HEK293 (cell line): ENCODE data around the gene PTPMT1.
A peak's percentile ranks its signal among the peaks of the same experiment; 100 is the strongest.

ENCODE experiments used
- BCL11A ChIP-seq: fragments of 450-650 bp; formaldehyde crosslinking; IDR thresholded peaks from 2 replicates; pipeline ENCODE4 v1.5.1; 2016; ENCODE audit warnings: low read depth, missing biosample characterization, missing genetic modification characterization
- EGR2 ChIP-seq: fragments of 450-650 bp; formaldehyde crosslinking; IDR thresholded peaks from 2 replicates; pipeline ENCODE4 v1.5.1; 2016; ENCODE audit warnings: low read depth, missing biosample characterization, missing genetic modification characterization
- GLI2 ChIP-seq: fragments of 450-650 bp; formaldehyde crosslinking; IDR thresholded peaks from 2 replicates; pipeline ENCODE4; 2017; ENCODE audit warnings: missing biosample characterization, missing genetic modification characterization, low read depth, borderline replicate concordance
- GLIS2 ChIP-seq: fragments of 450-650 bp; formaldehyde crosslinking; IDR thresholded peaks from 2 replicates; pipeline ENCODE4 v1.5.1; 2016; ENCODE audit warnings: missing biosample characterization, missing genetic modification characterization
- INSM2 ChIP-seq: fragments of 450-650 bp; formaldehyde crosslinking; IDR thresholded peaks from 2 replicates; pipeline ENCODE4 v1.5.1; 2016; ENCODE audit warnings: missing biosample characterization, missing genetic modification characterization
- MZF1 ChIP-seq: fragments of 450-650 bp; formaldehyde crosslinking; IDR thresholded peaks from 2 replicates; pipeline ENCODE4 v1.5.1; 2017; ENCODE audit warnings: missing biosample characterization, missing genetic modification characterization, borderline replicate concordance
- SCRT2 ChIP-seq: fragments of 450-650 bp; formaldehyde crosslinking; IDR thresholded peaks from 2 replicates; pipeline ENCODE4 v1.5.1; 2016; ENCODE audit warnings: missing biosample characterization, missing genetic modification characterization
- SP7 ChIP-seq: fragments of 450-650 bp; formaldehyde crosslinking; IDR thresholded peaks from 2 replicates; pipeline ENCODE4 v1.5.1; 2016; ENCODE audit warnings: missing biosample characterization, missing genetic modification characterization
- TCF7L2 ChIP-seq: IDR thresholded peaks from 2 replicates; pipeline ENCODE4 v1.6.1; 2011; ENCODE audit warnings: low read depth, mild to moderate bottlenecking, inconsistent platforms, low read length, moderate library complexity, borderline replicate concordance
- ZBTB1 ChIP-seq: fragments of 450-650 bp; formaldehyde crosslinking; IDR thresholded peaks from 2 replicates; pipeline ENCODE4 v1.5.1; 2016; ENCODE audit warnings: missing biosample characterization, missing genetic modification characterization
- ZBTB17 ChIP-seq: fragments of 450-650 bp; formaldehyde crosslinking; IDR thresholded peaks from 2 replicates; pipeline ENCODE4 v1.5.1; 2016; ENCODE audit warnings: missing biosample characterization, missing genetic modification characterization
- ZFP69B ChIP-seq: fragments of 450-650 bp; formaldehyde crosslinking; IDR thresholded peaks from 2 replicates; pipeline ENCODE4 v1.5.1; 2016; ENCODE audit warnings: missing biosample characterization, missing genetic modification characterization
- ZNF138 ChIP-seq: fragments of 450-650 bp; formaldehyde crosslinking; IDR thresholded peaks from 2 replicates; pipeline ENCODE4 v1.5.1; 2016; ENCODE audit warnings: missing biosample characterization, missing genetic modification characterization, borderline replicate concordance
- ZNF146 ChIP-seq: fragments of 450-650 bp; formaldehyde crosslinking; IDR thresholded peaks from 2 replicates; pipeline ENCODE4 v1.5.1; 2016; ENCODE audit warnings: missing biosample characterization, missing genetic modification characterization
- ZNF16 ChIP-seq: fragments of 450-650 bp; formaldehyde crosslinking; IDR thresholded peaks from 2 replicates; pipeline ENCODE4 v1.5.1; 2016; ENCODE audit warnings: low read depth, missing biosample characterization, missing genetic modification characterization
- ZNF202 ChIP-seq: fragments of 450-650 bp; formaldehyde crosslinking; IDR thresholded peaks from 2 replicates; pipeline ENCODE4 v1.5.1; 2016; ENCODE audit warnings: missing biosample characterization, missing genetic modification characterization, borderline replicate concordance
- ZNF23 ChIP-seq: fragments of 450-650 bp; formaldehyde crosslinking; IDR thresholded peaks from 2 replicates; pipeline ENCODE4 v1.5.1; 2016; ENCODE audit warnings: missing biosample characterization, missing genetic modification characterization, borderline replicate concordance
- ZNF24 ChIP-seq: fragments of 450-650 bp; formaldehyde crosslinking; IDR thresholded peaks from 2 replicates; pipeline ENCODE4 v1.5.1; 2016; ENCODE audit warnings: missing biosample characterization, missing genetic modification characterization
- ZNF394 ChIP-seq: fragments of 450-650 bp; formaldehyde crosslinking; IDR thresholded peaks from 2 replicates; pipeline ENCODE4 v1.5.1; 2016; ENCODE audit warnings: missing biosample characterization, missing genetic modification characterization, mild to moderate bottlenecking, moderate library complexity, borderline replicate concordance
- ZNF404 ChIP-seq: fragments of 450-650 bp; formaldehyde crosslinking; IDR thresholded peaks from 2 replicates; pipeline ENCODE4 v1.5.1; 2017; ENCODE audit warnings: missing biosample characterization, missing genetic modification characterization
- ZNF423 ChIP-seq: fragments of 450-650 bp; formaldehyde crosslinking; IDR thresholded peaks from 2 replicates; pipeline ENCODE4 v1.5.1; 2016; ENCODE audit warnings: missing biosample characterization, missing genetic modification characterization
- ZNF488 ChIP-seq: fragments of 450-650 bp; formaldehyde crosslinking; IDR thresholded peaks from 2 replicates; pipeline ENCODE4 v1.5.1; 2016; ENCODE audit warnings: missing biosample characterization, missing genetic modification characterization
- ZNF571 ChIP-seq: fragments of 450-650 bp; formaldehyde crosslinking; IDR thresholded peaks from 2 replicates; pipeline ENCODE4 v1.5.0; 2017; ENCODE audit warnings: missing biosample characterization, missing genetic modification characterization
- ZNF664 ChIP-seq: fragments of 450-650 bp; formaldehyde crosslinking; IDR thresholded peaks from 2 replicates; pipeline ENCODE4 v1.5.1; 2016; ENCODE audit warnings: missing biosample characterization, missing genetic modification characterization
- ZNF677 ChIP-seq: fragments of 450-650 bp; IDR thresholded peaks from 2 replicates; pipeline ENCODE4 v1.5.0; 2018; ENCODE audit warnings: missing biosample characterization, mild to moderate bottlenecking, missing genetic modification characterization, moderate library complexity
- ZNF792 ChIP-seq: fragments of 450-650 bp; formaldehyde crosslinking; IDR thresholded peaks from 2 replicates; pipeline ENCODE4 v1.5.1; 2016; ENCODE audit warnings: missing biosample characterization, missing genetic modification characterization
- ZNF837 ChIP-seq: fragments of 450-650 bp; formaldehyde crosslinking; IDR thresholded peaks from 2 replicates; pipeline ENCODE4 v1.5.1; 2016; ENCODE audit warnings: missing biosample characterization, missing genetic modification characterization
- TF ChIP-seq, protein P1 (sequence below): fragments of 450-650 bp; formaldehyde crosslinking; IDR thresholded peaks from 2 replicates; pipeline ENCODE4 v1.5.1; 2016; ENCODE audit warnings: missing biosample characterization, missing genetic modification characterization
- TF ChIP-seq, protein P2 (sequence below): fragments of 450-650 bp; formaldehyde crosslinking; IDR thresholded peaks from 2 replicates; pipeline ENCODE4 v1.5.1; 2016; ENCODE audit warnings: missing biosample characterization, missing genetic modification characterization
- TF ChIP-seq, protein P3 (sequence below): fragments of 450-650 bp; formaldehyde crosslinking; IDR thresholded peaks from 2 replicates; pipeline ENCODE4 v1.5.1; 2016; ENCODE audit warnings: missing biosample characterization, missing genetic modification characterization

Gene PTPMT1

DNA sequence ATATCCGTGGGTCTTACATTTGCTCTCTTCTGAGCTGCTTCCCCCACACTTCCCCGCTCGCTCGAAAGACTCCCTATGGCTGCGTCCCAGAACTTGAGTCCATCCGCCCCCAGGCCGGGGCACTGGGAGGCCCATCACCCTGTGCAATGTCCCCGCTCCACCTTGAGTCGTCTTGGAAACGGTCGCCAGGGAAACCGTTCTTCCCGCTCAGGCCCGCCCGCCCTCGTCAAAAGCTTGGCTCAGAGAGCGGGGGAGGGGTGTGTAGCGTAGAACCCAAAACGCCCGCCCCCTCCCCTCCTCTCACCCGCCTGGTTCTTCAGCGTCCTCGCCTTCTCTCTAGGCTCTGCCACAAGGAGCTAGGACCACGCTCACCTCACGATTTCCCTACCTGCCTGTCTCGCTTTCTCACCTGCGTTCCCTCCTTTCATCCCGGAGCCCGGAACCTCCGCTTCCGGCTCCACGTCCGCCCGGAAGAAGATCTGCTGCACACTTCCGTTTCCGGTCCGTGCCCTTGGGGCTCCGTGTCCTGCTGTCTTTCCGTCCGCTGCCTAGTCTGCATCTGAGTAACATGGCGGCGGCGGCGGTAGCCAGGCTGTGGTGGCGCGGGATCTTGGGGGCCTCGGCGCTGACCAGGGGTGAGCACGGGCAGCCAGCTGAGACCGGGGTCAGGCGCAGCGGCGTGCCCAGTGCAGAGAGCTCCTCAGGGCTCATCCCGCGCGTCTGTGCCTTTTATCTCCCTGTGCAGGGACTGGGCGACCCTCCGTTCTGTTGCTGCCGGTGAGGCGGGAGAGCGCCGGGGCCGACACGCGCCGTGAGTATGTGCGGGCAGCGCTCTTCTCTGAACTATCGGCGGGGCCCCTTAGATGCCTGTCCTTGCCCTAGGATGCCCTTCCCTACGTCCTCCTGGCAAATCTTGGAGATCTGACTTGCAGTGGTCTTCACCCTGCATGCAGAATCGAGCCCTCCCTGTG lies 13.4 kb downstream of the PTPMT1 start, which contains the start of the genes KBTBD4 and NDUFS3 (continued):
- TF ChIP-seq ZNF837 (no peak), ZBTB17 (peak; percentile 99), ZFP69B (tag by site-specific recombination) (peak; percentile 90), ZNF792 (tag by site-specific recombination) (0 out of 2 replicates have a peak, but pooled peaks have one; percentile 79), ZNF664 (tag by site-specific recombination) (peak; percentile 32; the same call in 1 of the 2 replicates), ZNF146 (peak; percentile 76), ZNF138 (tag by site-specific recombination) (no peak), ZNF394 (tag by site-specific recombination) (peak; percentile 80; the same call in 1 of the 2 replicates), ZNF488 (tag by site-specific recombination) (no peak), GLIS2 (tag by site-specific recombination) (peak; percentile 77), TCF7L2 (no peak; the same call in 1 of the 2 replicates), ZNF677 (tag by site-specific recombination) (no peak), MZF1 (tag by site-specific recombination) (no peak), ZBTB1 (no peak), BCL11A (tag by site-specific recombination) (no peak), ZNF423 (no peak), ZNF202 (tag by site-specific recombination) (no peak), SCRT2 (tag by site-specific recombination) (peak; percentile 71), ZNF24 (tag by site-specific recombination) (peak; percentile 98), EGR2 (tag by site-specific recombination) (peak; percentile 87), SP7 (tag by site-specific recombination) (peak; percentile 97), ZNF404 (no peak), INSM2 (tag by site-specific recombination) (peak; percentile 97), GLI2 (tag by site-specific recombination) (no peak; the same call in 1 of the 2 replicates), ZNF23 (no peak), ZNF16 (no peak), ZNF571 (tag by site-specific recombination) (no peak)
- TF ChIP-seq, protein P1, sequence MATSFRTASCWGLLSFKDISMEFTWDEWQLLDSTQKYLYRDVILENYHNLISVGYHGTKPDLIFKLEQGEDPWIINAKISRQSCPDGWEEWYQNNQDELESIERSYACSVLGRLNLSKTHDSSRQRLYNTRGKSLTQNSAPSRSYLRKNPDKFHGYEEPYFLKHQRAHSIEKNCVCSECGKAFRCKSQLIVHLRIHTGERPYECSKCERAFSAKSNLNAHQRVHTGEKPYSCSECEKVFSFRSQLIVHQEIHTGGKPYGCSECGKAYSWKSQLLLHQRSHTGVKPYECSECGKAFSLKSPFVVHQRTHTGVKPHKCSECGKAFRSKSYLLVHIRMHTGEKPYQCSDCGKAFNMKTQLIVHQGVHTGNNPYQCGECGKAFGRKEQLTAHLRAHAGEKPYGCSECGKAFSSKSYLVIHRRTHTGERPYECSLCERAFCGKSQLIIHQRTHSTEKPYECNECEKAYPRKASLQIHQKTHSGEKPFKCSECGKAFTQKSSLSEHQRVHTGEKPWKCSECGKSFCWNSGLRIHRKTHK (tag by site-specific recombination): no peak
- TF ChIP-seq, protein P2, sequence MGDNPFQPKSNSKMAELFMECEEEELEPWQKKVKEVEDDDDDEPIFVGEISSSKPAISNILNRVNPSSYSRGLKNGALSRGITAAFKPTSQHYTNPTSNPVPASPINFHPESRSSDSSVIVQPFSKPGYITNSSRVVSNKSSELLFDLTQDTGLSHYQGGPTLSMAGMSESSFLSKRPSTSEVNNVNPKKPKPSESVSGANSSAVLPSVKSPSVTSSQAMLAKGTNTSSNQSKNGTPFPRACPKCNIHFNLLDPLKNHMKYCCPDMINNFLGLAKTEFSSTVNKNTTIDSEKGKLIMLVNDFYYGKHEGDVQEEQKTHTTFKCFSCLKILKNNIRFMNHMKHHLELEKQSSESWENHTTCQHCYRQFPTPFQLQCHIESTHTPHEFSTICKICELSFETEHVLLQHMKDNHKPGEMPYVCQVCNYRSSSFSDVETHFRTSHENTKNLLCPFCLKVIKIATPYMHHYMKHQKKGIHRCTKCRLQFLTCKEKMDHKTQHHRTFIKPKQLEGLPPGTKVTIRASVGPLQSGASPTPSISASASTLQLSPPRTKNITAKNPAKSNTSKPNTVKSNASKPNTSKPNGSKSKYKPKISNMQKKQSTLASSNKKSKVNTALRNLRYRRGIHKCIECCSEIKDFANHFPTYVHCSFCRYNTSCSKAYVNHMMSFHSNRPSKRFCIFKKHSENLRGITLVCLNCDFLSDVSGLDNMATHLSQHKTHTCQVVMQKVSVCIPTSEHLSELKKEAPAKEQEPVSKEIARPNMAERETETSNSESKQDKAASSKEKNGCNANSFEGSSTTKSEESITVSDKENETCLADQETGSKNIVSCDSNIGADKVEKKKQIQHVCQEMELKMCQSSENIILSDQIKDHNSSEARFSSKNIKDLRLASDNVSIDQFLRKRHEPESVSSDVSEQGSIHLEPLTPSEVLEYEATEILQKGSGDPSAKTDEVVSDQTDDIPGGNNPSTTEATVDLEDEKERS (tag by site-specific recombination): peak; percentile 84; the same call in 1 of the 2 replicates
- TF ChIP-seq, protein P3, sequence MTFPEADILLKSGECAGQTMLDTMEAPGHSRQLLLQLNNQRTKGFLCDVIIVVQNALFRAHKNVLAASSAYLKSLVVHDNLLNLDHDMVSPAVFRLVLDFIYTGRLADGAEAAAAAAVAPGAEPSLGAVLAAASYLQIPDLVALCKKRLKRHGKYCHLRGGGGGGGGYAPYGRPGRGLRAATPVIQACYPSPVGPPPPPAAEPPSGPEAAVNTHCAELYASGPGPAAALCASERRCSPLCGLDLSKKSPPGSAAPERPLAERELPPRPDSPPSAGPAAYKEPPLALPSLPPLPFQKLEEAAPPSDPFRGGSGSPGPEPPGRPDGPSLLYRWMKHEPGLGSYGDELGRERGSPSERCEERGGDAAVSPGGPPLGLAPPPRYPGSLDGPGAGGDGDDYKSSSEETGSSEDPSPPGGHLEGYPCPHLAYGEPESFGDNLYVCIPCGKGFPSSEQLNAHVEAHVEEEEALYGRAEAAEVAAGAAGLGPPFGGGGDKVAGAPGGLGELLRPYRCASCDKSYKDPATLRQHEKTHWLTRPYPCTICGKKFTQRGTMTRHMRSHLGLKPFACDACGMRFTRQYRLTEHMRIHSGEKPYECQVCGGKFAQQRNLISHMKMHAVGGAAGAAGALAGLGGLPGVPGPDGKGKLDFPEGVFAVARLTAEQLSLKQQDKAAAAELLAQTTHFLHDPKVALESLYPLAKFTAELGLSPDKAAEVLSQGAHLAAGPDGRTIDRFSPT: no peak
